Cerebellar cortex (tissue), 1 donor: ENCODE results near the gene HECTD1.
"Not testable (repeated sequence)": the region's sequence is repeated elsewhere in the genome, so short reads cannot be mapped to it uniquely, and the experiment has no call there.

Source experiments
- DNase-seq: peaks from one replicate; pipeline ENCODE4 v3.0.0-alpha.2; 2015; ENCODE audit warnings: low spot score

The HECTD1 gene

DNA sequence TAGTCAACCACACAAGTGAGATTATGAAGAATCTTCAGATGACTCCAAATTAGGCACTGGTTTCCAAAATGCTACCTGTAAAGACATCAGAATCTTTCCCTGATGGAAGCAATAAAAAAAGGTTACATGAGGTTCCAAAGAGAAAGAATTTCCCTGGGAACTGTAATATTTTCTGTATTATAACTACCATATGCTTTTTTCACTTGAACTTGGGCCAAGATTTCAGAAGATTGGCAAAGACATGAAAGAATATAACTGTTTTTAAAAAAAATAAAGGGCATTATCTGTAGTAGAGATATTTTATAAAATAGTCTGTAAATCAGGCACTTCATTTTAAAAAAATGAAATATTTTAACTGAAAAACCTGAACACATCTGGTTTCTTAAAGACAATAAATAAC is 12.9 kb downstream of the HECTD1 start:
- no peak for DNase-seq

DNA sequence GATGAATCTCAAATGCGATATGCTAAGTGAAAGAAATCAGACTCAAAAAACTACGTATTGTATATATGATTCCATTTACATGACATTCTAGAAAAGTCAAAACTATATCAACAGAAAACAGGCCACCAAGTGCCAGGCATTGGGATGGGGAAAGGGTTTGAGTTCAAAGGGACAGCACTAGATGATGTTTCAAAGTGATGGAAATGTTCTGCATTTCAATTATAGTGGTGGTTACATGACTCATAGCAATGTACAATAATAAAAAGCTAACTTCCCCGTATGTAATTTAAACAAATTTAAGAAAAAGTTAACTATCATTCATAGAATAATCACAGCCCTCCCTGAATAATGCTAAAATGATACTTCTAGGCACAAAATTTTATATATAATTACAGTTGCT is 13.5 kb downstream of the HECTD1 start:
- DNase-seq = no peak

DNA sequence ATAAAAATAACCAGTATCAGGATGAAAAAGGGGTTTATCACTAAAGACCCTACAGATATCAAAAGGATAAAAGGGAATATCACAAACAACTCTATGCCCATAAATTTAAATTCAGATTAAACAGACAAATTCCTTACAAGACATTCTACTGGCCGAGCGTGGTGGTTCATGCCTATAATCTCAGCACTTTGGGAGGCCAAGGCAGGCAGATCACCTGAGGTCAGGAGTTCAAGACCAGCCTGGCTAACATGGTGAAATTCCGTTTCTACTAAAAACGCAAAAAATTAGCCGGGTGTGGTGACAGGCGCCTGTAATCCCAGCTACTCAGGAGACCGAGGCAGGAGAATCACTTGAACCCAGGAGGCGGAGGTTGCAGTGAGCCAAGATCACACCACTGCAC is 15.0 kb downstream of the HECTD1 start:
- not testable (repeated sequence) for DNase-seq

DNA sequence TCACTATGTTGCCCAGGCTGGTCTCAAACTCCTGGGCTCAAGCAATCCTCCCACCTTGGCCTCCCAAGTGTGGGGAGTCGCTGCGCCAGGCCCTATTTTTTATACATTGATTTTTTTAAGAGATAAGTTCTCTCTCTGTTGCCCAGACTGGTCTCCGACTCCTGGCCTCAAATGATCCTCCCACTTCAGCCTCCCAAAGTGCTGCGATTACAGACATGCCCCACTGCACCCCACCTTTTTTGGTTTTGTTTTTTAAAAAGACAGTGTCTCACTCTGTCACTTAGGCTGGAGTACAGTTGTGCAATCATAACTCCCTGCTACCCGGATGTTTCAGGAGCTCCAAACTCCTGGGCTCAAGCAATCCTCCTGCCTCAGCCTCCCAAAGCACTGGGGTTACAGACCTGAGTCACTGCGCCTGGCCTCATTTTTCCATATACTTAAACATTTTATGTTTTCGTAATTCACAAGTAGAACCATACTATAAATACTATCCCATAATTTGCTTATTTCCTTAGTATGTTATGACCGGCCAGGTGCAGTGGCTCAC is 16.8 kb downstream of the HECTD1 start:
- no peak for DNase-seq

DNA sequence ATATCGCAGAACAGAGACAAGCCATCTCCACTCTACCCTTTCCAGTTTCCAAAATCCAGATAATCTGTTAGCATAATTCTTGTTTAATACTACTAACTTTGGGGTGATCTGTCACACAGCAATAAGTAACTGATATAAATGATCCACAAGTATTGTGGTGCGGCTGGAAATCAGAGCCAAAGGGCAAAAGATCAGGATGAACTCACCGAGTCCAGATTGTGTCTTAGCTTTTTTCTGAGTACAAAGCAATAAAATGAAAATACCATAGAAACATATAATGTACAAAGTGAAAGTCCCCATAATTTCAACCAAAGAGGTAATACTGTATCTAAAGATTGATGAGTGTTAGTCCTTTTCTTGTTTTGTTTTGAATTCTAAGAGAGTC is 17.4 kb downstream of the HECTD1 start:
- no peak for DNase-seq

DNA sequence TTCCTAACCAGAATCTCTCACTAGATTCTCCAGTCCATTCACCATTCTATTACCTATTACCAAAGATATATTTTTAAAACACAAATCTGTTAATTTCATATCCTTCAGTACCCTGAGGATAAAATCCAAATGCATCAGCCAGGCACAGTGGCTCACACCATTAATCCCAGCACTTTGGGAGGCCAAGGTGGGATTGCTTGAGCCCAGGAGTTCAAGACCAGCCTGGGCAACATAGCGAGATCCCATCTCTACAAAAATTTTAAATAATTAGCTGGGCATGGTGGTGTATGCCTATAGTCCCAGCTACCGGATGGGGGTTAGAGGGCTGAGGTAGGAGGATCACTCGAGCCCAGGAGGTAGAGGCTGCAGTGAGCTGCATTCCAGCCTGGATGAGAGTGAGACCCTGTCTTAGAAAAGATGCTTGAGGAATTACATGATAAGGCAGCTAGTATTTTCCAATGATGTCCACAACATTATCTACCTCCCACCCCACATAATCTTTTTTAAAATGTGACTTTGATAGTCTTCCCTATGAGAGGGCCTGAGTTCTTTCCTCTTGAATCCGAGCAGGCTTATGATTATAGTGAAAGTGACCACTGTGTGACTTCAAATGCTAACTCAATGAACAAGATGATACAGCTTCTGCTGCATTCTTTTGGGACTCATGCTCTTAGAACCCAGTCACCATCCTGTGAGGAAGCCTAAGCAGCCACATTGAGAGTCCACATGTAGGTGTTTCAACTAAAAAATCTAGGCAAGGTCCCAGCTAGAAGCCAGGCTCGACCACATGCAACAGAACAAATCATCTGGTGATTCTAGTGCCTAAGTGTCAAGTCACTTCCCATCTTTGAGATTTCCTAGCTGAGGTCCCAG is 18.0 kb downstream of the HECTD1 start:
- DNase-seq = no peak

DNA sequence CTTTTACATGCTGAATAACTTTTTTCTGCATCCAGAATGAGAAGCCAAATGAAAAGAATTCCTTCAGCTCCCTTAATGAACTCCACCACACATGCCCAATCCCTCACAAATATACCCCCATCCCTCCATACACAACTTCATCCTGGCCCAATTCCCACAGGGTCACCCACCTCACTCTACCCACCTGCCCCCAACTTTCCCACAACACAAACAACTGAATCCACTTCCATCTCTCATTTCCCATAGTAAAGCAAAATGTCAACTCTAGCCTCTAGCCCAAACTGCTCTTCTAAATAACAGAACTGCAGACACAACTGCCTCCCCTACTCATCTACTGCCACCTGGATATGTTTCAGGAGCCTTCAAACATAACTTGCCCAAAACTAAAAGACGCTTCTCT is 18.8 kb downstream of the HECTD1 start:
- no peak for DNase-seq

DNA sequence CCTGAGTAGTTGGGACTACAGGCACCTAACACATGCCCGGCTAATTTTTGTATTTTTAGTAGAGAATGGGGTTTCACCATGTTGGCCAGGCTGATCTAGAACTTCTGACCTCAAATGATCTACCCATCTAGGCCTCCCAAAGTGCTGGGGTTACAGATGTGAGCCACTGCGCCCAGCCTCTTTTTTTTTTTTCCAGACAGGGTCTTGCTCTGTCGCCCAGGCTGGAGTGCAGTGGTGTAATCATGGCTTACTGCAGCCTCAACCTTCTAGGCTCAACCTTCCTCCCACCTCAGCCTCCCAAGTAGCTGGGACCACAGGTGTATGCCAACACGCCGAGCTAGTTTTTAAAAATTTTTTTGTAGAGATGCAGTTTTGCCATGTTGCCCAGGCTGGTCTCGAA is 25.6 kb downstream of the HECTD1 start:
- not testable (repeated sequence) for DNase-seq

DNA sequence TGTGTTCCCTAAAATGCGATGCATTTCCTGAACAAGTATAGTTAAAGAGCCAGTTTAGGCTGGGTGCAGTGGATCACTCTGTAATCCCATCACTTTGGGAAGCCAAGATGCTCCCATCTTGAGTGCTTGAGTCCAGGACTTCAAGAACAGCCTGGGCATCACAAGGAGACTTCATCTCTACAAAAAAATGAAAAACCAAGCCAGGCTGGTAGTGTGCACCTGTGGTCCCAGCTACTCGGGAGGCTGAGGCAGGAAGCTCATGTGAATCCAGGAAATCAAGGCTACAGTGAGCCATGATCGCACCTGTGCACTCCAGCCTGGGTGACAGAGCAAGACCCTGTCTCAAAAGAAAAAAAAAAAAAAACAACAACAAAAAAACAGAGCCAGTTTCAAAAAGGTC is 26.3 kb downstream of the HECTD1 start:
- no peak for DNase-seq

DNA sequence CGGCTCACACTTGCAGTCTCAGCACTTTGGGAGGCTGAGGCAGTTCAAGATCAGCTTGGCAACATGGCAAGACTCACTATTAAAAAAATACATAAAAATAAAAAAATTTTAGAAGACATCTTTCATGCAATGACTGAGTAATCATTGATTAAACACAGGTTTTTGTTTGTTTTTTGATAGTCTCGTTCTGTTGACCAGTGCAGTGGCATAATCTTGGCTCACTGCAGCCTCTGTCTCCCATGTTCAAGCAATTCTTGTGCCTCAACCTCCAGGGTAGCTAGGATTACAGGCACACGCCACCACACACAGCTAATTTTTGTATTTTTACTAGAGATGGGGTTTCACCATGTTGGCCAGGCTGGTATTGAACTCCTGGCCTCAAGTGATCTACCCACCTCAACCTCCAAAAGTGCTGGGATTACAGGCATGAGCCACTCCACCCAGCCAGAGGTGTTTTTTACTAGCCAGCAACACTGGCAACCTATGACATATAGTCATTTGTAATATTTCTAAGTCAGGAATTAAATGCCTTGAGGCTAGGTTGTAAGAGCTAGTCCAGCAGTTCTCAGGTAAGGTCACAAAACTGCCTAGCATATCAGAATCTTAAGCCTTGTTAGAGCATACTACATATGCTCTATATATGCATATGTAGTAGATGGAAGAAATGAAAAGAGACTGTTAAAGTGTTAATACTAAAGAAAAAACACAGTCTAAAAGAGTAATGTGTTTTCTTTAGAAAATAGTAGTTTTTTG is 27.1 kb downstream of the HECTD1 start:
- DNase-seq = no peak

DNA sequence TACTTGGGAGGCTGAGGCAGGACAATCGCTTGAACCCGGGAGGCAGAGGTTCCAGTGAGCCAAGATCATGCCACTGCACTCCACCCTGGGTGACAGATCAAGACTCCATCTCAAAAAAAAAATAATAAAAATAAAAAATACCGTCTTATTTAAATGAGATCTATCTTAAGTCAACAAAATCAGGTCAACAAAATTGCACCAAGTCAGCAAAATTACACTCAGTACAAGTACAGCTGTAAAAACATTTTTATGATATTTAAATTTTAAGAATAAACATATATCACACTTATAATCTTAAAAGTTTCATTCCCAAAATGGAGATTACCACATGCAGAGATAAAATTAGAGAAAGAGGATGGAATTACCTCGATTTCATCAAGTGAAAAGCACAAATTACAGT is 33.2 kb downstream of the HECTD1 start:
- no peak for DNase-seq

DNA sequence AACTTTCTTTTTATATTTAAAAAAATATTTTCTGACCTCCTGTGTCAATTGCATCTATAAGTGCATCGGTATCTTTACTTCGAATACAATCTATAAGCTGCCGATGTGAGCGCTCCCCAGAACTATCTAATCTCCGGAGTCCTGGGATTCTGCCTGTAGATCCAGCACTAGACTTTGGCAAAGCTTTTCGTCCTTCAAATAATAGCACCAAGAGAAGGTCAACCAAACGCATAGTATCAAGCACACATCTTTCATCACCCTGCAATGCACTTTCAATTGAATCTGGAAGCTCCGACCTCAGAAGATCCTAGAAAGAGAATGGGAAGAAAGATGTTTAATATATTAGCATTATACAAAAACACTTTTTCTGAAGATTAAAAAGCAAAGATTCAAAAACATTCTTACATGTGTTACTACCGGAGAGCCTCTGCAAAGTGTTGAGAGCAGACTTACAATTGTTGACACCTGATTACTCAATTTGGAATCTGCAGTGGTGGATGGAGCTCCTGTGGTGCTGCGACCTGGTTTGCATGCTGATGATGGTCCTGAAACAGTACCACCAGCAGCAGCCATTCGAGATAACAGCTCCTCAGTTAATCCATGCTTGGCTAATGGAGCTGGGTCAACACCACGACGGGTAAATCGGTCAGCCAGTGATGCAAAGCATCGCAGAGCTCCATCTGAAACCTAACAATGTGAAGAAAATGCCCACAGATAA is 34.3 kb downstream of the HECTD1 start:
- DNase-seq = peak; percentile 15

DNA sequence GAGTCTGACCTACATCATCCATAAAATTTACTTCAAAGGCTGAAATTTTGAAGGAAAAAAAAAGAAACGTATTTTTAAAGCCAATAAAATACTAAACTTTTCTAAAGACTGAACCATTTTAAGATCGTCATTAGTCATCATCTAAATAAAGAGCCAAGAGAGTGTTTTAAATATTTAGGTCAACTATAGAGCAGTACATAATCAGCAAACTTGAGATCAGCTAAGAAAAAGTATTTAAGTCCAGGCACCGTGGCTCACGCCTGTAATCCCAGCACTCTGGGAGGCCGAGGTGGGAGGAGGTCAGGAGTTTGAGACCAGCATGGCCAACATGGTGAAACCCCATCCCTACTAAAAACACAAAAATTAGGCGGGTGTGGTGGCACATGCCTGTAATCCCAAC is 35.5 kb downstream of the HECTD1 start:
- no peak for DNase-seq

DNA sequence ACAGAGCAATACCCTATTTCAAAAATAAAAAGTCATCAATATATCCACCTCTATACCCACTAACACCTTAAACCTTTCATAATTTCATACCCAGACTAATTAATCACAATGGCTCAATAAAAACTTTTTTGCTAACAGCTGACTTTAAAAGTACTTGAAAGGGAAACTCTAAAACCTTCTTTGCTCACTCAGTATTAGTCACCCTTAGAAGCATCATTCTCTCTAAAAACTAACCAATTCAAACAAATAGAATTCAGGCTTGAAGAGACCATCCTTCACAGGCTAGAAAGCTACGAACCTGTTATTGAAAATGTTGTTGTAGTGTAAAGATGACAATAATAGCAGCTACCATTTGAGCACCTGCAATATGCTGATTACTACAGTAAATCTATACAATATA is 37.2 kb downstream of the HECTD1 start:
- no peak for DNase-seq

DNA sequence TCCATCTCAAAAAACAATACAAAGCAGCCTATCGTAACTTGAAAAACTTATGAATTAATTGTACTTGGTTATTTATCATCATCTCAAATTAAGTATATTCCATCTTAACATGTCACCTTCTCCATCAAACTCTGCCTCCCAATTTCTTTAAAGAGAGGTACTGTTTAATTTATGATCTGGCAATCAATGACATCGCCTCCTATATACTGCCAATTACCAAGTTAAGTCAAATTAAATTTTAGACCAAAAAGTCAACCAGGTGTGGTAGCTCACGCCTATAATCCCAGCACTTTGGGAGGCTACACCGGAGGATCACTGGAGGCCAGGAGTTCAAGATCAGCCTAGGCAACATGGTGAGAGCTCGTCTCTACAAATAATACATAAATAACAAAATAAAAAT is 37.7 kb downstream of the HECTD1 start:
- DNase-seq = no peak

DNA sequence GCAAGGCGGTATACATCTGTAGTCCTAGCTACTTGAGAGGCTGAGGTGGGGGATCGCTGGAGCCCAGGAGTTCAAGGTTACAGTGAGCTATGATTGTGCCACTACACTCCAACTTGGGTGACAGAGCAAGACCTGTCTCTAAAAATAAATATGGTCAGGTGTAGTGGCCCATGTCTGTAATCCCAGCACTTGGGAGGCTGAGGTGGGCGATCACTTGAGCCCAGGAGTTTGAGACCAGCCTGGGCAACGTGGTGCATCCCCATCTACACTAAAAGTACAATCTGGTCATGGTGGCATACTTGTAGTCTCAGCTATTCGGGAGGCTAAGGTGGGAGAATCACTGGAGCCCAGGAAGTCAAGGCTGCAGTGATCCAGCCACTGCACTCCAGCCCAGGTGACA is 40.6 kb downstream of the HECTD1 start:
- DNase-seq = no peak

DNA sequence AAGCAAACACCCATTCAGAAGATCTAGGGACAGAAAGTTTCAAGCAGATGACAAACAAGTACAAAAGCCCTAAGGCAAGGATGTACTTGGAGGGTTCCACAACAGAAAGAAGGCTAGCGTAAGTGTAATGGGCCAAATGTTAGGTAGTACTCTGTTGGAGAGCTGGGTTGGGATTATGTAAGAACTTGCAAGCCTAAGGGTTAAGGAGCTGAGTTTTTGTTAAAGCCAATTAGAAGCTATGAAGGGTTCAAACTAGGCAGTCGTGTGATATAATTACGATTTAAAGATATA is 41.4 kb downstream of the HECTD1 start:
- DNase-seq = no peak

DNA sequence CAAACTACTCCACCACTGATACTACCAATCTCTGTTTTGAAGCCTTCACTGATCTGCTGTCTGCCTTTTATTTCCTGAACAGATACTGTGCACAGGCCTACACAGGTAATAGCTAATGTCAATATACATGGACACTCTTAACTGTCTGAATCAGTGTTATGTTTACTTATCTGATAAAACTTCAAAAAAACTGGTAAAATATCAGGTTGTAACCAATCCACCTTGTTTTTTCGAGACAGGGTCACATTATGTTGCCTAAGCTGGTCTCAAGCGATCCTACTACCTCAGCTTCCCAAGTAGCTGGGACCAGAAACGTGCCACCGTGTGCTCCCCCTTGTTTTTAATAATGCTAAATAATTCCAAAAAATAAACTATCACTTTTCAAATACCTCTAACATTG is 43.5 kb downstream of the HECTD1 start:
- no peak for DNase-seq

DNA sequence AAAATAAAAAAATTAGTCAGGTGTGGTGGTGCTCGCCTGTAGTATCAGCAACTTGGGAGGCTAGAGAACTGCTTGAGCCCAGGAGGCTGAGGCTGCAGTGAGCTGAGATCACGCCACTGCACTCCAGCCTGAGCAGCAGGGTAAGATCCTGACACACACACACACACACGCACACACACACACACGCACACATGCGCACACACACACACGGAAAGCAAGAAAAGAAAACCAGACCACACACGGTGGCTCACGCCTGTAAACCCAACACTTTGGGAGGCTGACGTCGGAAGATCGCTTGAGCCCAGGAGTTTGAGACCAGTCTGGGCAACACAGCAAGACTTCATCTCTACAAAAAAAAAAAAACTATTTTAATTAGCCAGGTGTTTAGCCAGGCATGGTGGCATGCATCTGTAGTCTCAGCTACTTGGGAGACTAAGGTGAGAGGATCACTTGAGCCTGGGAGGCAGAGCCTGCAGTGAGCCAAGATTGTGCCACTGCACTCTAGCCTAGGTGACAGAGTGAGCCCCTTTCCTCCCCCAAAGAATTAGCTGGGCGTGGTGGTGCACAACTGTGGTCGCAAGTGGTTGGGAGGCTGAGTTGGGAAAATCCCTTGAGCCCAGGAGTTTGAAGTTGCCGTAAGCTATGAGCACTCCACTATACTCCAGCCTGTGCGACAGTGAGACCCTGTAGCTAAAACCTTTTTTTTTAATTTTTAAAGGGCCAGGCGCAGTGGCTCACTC is 44.5 kb downstream of the HECTD1 start:
- DNase-seq = no peak

DNA sequence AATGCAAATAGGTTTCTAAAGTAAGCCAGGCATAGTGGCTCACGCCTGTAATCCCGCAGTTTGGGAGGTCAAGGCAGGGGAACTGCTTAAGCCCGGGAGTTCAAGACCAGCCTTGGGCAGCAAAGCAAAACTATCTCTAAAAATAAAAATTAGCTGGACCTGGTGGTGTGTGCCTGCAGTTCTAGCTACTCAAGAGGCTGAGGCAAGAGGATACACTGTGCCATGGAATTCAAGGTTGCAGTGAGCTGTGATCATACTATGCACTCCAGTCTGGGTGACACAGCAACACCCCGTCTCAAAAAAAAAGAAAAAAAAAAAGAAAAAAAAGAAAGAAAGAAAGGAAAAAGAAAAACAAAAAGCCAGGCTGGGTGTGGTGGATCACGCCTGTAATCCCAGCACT is 46.3 kb downstream of the HECTD1 start:
- DNase-seq = no peak

DNA sequence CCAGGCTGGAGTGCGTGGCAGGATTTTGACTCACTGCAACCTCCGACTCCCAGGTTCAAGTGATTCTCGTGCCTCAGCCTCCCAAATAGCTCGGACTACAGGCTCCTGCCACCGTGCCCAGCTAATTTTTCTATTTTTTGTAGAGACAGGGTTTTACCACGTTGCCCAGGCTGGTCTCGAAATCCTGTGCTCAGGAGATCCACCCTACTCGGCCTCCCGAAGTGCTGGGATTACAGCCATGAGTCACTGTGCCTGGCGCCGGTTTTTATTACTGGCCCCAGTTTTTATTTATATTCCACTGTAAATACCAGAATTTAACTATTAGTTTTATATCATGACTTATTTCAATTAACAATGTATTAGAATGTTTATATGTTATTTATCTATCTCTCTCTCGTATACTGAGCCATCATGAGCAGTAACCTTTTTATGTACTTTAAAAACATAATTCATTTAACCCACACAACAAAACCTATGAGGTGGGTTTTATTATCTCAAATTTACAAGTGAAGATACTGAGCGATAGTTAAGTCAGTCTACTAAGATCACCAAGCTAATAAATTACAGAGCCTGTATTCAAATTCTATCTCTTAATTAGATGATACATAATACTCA is 47.8 kb downstream of the HECTD1 start:
- DNase-seq = no peak

DNA sequence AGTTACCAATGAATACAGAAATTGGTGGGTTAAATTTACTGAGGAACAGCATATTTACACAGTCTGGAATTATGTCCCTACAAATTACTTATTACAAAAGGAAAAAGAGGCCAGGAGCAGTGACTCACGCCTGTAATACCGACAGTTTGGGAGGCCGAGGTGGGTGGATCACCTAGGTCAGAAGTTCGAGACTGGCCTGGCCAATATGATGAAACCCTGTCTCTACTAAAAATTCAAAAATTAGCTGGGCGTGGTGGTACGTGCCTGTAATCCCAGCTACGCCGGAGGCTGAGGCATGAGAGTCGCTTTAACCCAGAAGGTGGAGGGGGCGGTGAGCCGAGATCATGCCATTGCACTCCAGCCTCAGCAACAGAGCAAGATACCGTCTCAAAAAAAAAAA is 52.6 kb downstream of the HECTD1 start:
- DNase-seq = no peak
